Measurements from ENCODE around the gene COX6A2. TPM values are rescaled to one million over a fixed set of nuclear protein-coding genes. Genes with fewer than 3 reads are reported as not detected.

The COX6A2 gene
- total RNA-seq, 1 experiment from 2014 or later = not detected

DNA sequence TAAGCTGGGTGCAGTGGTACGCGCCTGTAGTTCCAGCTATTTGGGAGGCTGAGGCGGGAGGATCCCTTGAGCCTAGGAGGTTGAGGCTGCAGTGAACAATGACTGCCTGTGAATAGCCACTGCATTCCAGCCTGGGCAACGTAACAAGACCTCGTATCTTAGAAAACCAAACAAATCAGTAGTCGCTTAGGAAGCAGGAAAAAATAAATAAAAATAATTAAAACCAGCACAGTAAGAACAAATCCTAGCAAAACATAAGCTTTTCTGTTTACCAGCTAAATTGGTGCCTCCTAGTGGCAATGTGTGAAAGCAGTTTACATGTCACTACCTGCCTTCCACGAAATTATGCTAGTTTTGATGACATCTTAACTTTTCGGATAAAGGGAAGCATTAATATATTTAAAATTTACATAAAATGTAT is 32.4 kb upstream of the COX6A2 start:
- ATAC-seq = no peak
- BruUV-seq (replicated peaks) = TSS peak; percentile 95
- DNase-seq (ENCODE audit: low read depth, low spot score) = no peak
- Histone ChIP-seq H3K27me3 (ENCODE audit: control insufficient read depth, insufficient read depth, low read length) (no peaks in the 10 kb centered on the region), H3K4me3 (ENCODE audit: low read depth in 2 of 2, low read length in 2 of 2) (peak overlapping the region; percentile 78 to 81), H3K4me1 (ENCODE audit: control insufficient read depth, insufficient read depth, low read length) (peaks cover 25% of the 10 kb centered on the region), H3K27ac (ENCODE audit: low read length) (peak overlapping the region; percentile 90), H3K36me3 (ENCODE audit: control insufficient read depth, insufficient read depth, low read length) (no peaks in the 10 kb centered on the region), H3K9me3 (ENCODE audit: control insufficient read depth, insufficient read depth, low read depth, low read length) (no peaks in the 10 kb centered on the region)
- CTCF ChIA-PET = interaction anchor here (0.6 to 1.2 kb wide), 3 partner anchors 17 to 343 kb away, joined by 3 to 6 read pairs (median 3); no protein-coding TSS in a partner anchor
- in situ Hi-C loops (cut with HindIII; ENCODE audit: low pct_unique_long_range_greater_than_20kb, low sequenced_read_pairs) (no loop called here), intact Hi-C loops (cut with micrococcal nuclease; ENCODE audit: unreplicated experiment) (no loop called here)
- POLR2A ChIA-PET = interaction anchor here (0.9 kb wide), 1 partner anchor 252 kb away, joined by 3 read pairs; a partner anchor contains a TSS
- TF ChIP-seq, protein P1, sequence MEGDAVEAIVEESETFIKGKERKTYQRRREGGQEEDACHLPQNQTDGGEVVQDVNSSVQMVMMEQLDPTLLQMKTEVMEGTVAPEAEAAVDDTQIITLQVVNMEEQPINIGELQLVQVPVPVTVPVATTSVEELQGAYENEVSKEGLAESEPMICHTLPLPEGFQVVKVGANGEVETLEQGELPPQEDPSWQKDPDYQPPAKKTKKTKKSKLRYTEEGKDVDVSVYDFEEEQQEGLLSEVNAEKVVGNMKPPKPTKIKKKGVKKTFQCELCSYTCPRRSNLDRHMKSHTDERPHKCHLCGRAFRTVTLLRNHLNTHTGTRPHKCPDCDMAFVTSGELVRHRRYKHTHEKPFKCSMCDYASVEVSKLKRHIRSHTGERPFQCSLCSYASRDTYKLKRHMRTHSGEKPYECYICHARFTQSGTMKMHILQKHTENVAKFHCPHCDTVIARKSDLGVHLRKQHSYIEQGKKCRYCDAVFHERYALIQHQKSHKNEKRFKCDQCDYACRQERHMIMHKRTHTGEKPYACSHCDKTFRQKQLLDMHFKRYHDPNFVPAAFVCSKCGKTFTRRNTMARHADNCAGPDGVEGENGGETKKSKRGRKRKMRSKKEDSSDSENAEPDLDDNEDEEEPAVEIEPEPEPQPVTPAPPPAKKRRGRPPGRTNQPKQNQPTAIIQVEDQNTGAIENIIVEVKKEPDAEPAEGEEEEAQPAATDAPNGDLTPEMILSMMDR (IDR thresholded peaks at IDR 0.05) = peak; percentile 83
- TF ChIP-seq, protein P2, sequence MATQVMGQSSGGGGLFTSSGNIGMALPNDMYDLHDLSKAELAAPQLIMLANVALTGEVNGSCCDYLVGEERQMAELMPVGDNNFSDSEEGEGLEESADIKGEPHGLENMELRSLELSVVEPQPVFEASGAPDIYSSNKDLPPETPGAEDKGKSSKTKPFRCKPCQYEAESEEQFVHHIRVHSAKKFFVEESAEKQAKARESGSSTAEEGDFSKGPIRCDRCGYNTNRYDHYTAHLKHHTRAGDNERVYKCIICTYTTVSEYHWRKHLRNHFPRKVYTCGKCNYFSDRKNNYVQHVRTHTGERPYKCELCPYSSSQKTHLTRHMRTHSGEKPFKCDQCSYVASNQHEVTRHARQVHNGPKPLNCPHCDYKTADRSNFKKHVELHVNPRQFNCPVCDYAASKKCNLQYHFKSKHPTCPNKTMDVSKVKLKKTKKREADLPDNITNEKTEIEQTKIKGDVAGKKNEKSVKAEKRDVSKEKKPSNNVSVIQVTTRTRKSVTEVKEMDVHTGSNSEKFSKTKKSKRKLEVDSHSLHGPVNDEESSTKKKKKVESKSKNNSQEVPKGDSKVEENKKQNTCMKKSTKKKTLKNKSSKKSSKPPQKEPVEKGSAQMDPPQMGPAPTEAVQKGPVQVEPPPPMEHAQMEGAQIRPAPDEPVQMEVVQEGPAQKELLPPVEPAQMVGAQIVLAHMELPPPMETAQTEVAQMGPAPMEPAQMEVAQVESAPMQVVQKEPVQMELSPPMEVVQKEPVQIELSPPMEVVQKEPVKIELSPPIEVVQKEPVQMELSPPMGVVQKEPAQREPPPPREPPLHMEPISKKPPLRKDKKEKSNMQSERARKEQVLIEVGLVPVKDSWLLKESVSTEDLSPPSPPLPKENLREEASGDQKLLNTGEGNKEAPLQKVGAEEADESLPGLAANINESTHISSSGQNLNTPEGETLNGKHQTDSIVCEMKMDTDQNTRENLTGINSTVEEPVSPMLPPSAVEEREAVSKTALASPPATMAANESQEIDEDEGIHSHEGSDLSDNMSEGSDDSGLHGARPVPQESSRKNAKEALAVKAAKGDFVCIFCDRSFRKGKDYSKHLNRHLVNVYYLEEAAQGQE (IDR thresholded peaks at IDR 0.05; ENCODE audit: insufficient read depth in 1 of 2, low read depth in 2 of 2, low read length in 1 of 2) = no peak

DNA sequence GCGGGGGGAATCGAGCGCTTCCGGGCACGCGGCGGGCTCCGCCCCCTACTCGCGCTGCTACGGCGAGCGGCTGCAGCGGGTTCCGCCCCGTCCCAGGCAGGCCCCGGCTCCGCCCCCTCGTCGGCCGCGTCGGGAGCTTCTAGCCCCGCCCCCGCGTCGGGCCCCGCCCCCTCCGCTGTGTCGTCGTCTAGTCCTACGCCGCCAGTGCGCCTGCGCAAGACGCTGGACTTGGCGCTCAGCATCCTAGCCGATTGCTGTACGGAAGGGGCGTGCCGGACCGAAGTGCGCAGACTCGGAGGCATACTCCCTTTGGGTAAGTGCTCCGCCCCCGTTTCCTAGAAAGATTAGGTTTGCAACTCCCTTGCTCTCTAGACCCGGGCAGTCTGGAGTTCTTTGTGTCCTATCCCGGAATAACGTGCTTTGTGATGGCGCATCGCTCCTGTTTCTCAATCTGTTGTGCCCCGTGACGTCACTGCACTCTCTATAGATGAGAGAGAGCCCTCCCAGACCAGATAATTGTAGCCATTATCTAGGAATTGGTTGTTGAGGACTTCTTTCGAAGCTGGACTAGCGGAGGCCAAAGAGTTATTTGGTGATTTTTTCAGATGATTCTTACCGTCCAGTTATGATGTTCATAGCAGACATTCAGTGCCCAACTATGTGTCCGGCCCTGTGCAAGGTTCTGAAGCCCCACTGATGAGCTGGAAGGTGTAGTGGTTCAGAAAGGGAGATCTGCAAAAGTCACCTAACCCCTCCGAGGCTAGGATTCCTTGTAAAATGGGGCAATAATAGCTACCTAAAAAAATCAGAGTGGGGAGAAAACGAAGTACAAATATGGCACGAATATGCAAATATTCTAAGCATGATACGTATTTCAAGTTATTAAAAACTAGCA is 31.8 kb upstream of the COX6A2 start:
- DNase-seq (ENCODE audit: low read depth, low spot score) (peak; percentile 97), ATAC-seq (peak; percentile 90)
- no peaks in the 10 kb centered on the region for H3K36me3 ChIP-seq (ENCODE audit: control insufficient read depth, insufficient read depth, low read length)
- POLR2A ChIA-PET = interaction anchor here (0.9 kb wide), 1 partner anchor 253 kb away, joined by 3 read pairs; a partner anchor contains a TSS
- peak overlapping the region; percentile 78 to 93 for H3K4me3 ChIP-seq (ENCODE audit: low read depth in 2 of 2, low read length in 2 of 2)
- H3K4me1 ChIP-seq (ENCODE audit: control insufficient read depth, insufficient read depth, low read length) = peaks cover 30% of the 10 kb centered on the region
- CTCF ChIA-PET = interaction anchor here (0.6 to 1.2 kb wide), 5 partner anchors 12 to 287 kb away, joined by 3 to 6 read pairs (median 4); no protein-coding TSS in a partner anchor
- BruUV-seq (replicated peaks) = no TSS peak
- intact Hi-C loops (cut with micrococcal nuclease; ENCODE audit: unreplicated experiment) = loop anchor here (5.0 kb wide), 1 partner anchor 407 kb away; no protein-coding TSS in a partner anchor
- no peaks in the 10 kb centered on the region for H3K9me3 ChIP-seq (ENCODE audit: control insufficient read depth, insufficient read depth, low read depth, low read length)
- TF ChIP-seq POLR2AphosphoS5 (IDR thresholded peaks at IDR 0.05; ENCODE audit: low read depth, low read length) (no peak; the same call in 1 of the 2 replicates), SIN3A (IDR thresholded peaks at IDR 0.05; ENCODE audit: borderline replicate concordance, insufficient read depth, low read depth, low read length) (no peak), TCF7L2 (IDR thresholded peaks at IDR 0.05; ENCODE audit: low read depth, low read length) (no peak)
- TF ChIP-seq, protein P1 (IDR thresholded peaks at IDR 0.05) = no peak
- TF ChIP-seq, protein P2 (IDR thresholded peaks at IDR 0.05; ENCODE audit: insufficient read depth in 1 of 2, low read depth in 2 of 2, low read length in 1 of 2) = no peak
- in situ Hi-C loops (cut with HindIII; ENCODE audit: low pct_unique_long_range_greater_than_20kb, low sequenced_read_pairs) = no loop called here
- H3K27ac ChIP-seq (ENCODE audit: low read length) = peak overlapping the region; percentile 94
- no peaks in the 10 kb centered on the region for H3K27me3 ChIP-seq (ENCODE audit: control insufficient read depth, insufficient read depth, low read length)
